Measurements from ENCODE around the gene TLE1.

Gene TLE1

GRCh38 chr9:81556923-81557322 is 132.4 kb downstream of the TLE1 start:
- TF ChIP-seq CTCF (IDR thresholded peaks at IDR 0.05; ENCODE audit: insufficient read depth, missing control alignments), result no peak
- no peak for FAIRE-seq

GRCh38 chr9:81552581-81552991 is 136.8 kb downstream of the TLE1 start:
- DNase-seq (ENCODE audit: insufficient read length, low spot score), result no peak
- no peak for TF ChIP-seq CTCF (IDR thresholded peaks at IDR 0.05; ENCODE audit: insufficient read depth, missing control alignments)
- no peak for FAIRE-seq

More at GRCh38 chr9:81556923-81557322, 132.4 kb downstream of the TLE1 start:
- DNase-seq (ENCODE audit: insufficient read length, low spot score), result no peak

- FAIRE-seq, result no peak
- no peak for DNase-seq (ENCODE audit: insufficient read length, low spot score)
- TF ChIP-seq CTCF (IDR thresholded peaks at IDR 0.05; ENCODE audit: insufficient read depth, missing control alignments), result no peak
These were observed 139.2 kb downstream of the TLE1 start for GRCh38 chr9:81550207-81550583.

GRCh38 chr9:81549500-81550206 is 139.7 kb downstream of the TLE1 start:
- DNase-seq (ENCODE audit: insufficient read length, low spot score), result no peak
- FAIRE-seq, result no peak
- no peak for TF ChIP-seq CTCF (IDR thresholded peaks at IDR 0.05; ENCODE audit: insufficient read depth, missing control alignments)

GRCh38 chr9:81548911-81549310 is 140.4 kb downstream of the TLE1 start:
- FAIRE-seq, result no peak
- TF ChIP-seq CTCF (IDR thresholded peaks at IDR 0.05; ENCODE audit: insufficient read depth, missing control alignments), result no peak

GRCh38 chr9:81546489-81546888 is 142.9 kb downstream of the TLE1 start:
- DNase-seq (ENCODE audit: insufficient read length, low spot score), result no peak
- no peak for FAIRE-seq
- TF ChIP-seq CTCF (IDR thresholded peaks at IDR 0.05; ENCODE audit: insufficient read depth, missing control alignments), result no peak

More at GRCh38 chr9:81548911-81549310, 140.4 kb downstream of the TLE1 start:
- no peak for DNase-seq (ENCODE audit: insufficient read length, low spot score)

GRCh38 chr9:81543695-81544094 is 145.7 kb downstream of the TLE1 start:
- DNase-seq (ENCODE audit: insufficient read length, low spot score) (no peak), FAIRE-seq (no peak)
- no peak for TF ChIP-seq CTCF (IDR thresholded peaks at IDR 0.05; ENCODE audit: insufficient read depth, missing control alignments)

All from D721Med (cell line).